Neural cell (in vitro differentiated cells): ENCODE measurements around the gene CLEC16A. TPM values are rescaled to one million over a fixed set of nuclear protein-coding genes. Genes with fewer than 3 reads are reported as not detected.

Source experiments
- H2AFZ ChIP-seq: fragments of 200-600, 300-800 bp; sonication (generic), shearing (Covaris generic); 2 replicates; pipeline ENCODE4 v1.6.0; 2014; ENCODE audit warnings: low read depth, mild to moderate bottlenecking, antibody characterized with exemption, low read length, moderate library complexity
- H3F3A ChIP-seq: fragments of 200-600 bp; shearing (Covaris generic); 2 replicates; pipeline ENCODE4 v1.6.1; 2016; ENCODE audit warnings: mild to moderate bottlenecking, moderate library complexity, mixed read lengths, antibody characterized with exemption, low read length; ENCODE audit not compliant: insufficient read depth, poor library complexity, severe bottlenecking
- H3K27ac ChIP-seq: fragments of 200-600, 300-800 bp; sonication (generic), shearing (Covaris generic); 2 replicates; pipeline ENCODE4 v1.5.1; 2014; ENCODE audit warnings: mild to moderate bottlenecking, low read length, moderate library complexity
- H3K27me3 ChIP-seq: fragments of 300-800, 200-600 bp; sonication (generic), shearing (Covaris generic); 2 replicates; pipeline ENCODE4 v1.6.0; 2014; ENCODE audit warnings: mild to moderate bottlenecking, low read depth, low read length, moderate library complexity; ENCODE audit not compliant: insufficient read depth
- H3K36me3 ChIP-seq: fragments of 300-800, 200-600 bp; sonication (generic), shearing (Covaris generic); 2 replicates; pipeline ENCODE4 v1.5.1; 2014; ENCODE audit warnings: mild to moderate bottlenecking, antibody characterized with exemption, low read length, moderate library complexity; ENCODE audit not compliant: insufficient read depth
- H3K4me2 ChIP-seq: fragments of 300-800, 200-600 bp; sonication (generic), shearing (Covaris generic); 2 replicates; pipeline ENCODE4 v1.6.0; 2014; ENCODE audit warnings: mild to moderate bottlenecking, low read length
- H3K4me3 ChIP-seq: fragments of 300-800, 200-600 bp; sonication (generic), shearing (Covaris generic); 2 replicates; pipeline ENCODE4 v1.5.1; 2014; ENCODE audit warnings: mild to moderate bottlenecking, low read length, moderate library complexity
- H3K79me2 ChIP-seq: fragments of 200-600 bp; shearing (Covaris generic); replicated peaks from 2 replicates; pipeline ENCODE4 v1.6.0; 2014; ENCODE audit warnings: mild to moderate bottlenecking, low read length, moderate library complexity; ENCODE audit not compliant: insufficient read depth
- H3K9ac ChIP-seq: fragments of 300-800, 200-600 bp; sonication (generic), shearing (Covaris generic); 2 replicates; pipeline ENCODE4 v1.6.1; 2016; ENCODE audit warnings: mild to moderate bottlenecking, low read length, mixed read lengths
- H3K9me2 ChIP-seq: fragments of 200-600 bp; shearing (Covaris generic); 2 replicates; pipeline ENCODE4 v1.6.1; 2016; ENCODE audit warnings: mild to moderate bottlenecking, low read length, mixed read lengths; ENCODE audit not compliant: insufficient read depth
- H3K9me3 ChIP-seq: fragments of 200-600, 300-800 bp; sonication (generic), shearing (Covaris generic); 2 replicates; pipeline ENCODE4 v1.6.1; 2016; ENCODE audit warnings: mild to moderate bottlenecking, mixed run types, low read length, moderate library complexity, mixed read lengths
- H4K20me1 ChIP-seq: fragments of 200-600 bp; shearing (Covaris generic); 2 replicates; pipeline ENCODE4 v1.6.1; 2016; ENCODE audit warnings: mild to moderate bottlenecking, mixed run types; ENCODE audit not compliant: insufficient read depth
- EP300 ChIP-seq: fragments of 450-650 bp; conservative IDR thresholded peaks from 2 replicates; pipeline ENCODE4 v1.6.1; 2014; ENCODE audit warnings: antibody characterized with exemption, mild to moderate bottlenecking, moderate library complexity; ENCODE audit not compliant: poor library complexity, severe bottlenecking
- EZH2 ChIP-seq: fragments of 200-600, 300-800 bp; shearing (Covaris generic), sonication (generic); IDR thresholded peaks from 2 replicates; pipeline ENCODE4 v1.6.1; 2014; ENCODE audit warnings: antibody characterized with exemption, low read length, borderline replicate concordance, mild to moderate bottlenecking; ENCODE audit not compliant: insufficient read depth, poor library complexity, severe bottlenecking
- MXI1 ChIP-seq: fragments of 450-650 bp; conservative IDR thresholded peaks from 2 replicates; pipeline ENCODE4 v1.6.1; 2014; ENCODE audit warnings: antibody characterized with exemption, mild to moderate bottlenecking; ENCODE audit not compliant: poor library complexity, severe bottlenecking
- POLR2AphosphoS5 ChIP-seq: IDR thresholded peaks from 2 replicates; pipeline ENCODE4 v1.6.1; 2012
- SMC3 ChIP-seq: fragments of 450-650 bp; conservative IDR thresholded peaks from 2 replicates; pipeline ENCODE4 v1.6.1; 2014; ENCODE audit warnings: antibody characterized with exemption, mild to moderate bottlenecking, moderate library complexity; ENCODE audit not compliant: poor library complexity
- polyA plus RNA-seq: library from polyadenylated mRNA; depleted of rRNA; stranded (reverse); fragments of >200 nt; gene quantifications from 2 replicates; pipeline ENCODE4 v1.2.3, GENCODE V29; 2014
- TF ChIP-seq, protein P1 (sequence below): fragments of 450-650 bp; IDR thresholded peaks from 2 replicates; pipeline ENCODE4 v1.5.1; 2014; ENCODE audit warnings: antibody characterized with exemption, mild to moderate bottlenecking, moderate library complexity; ENCODE audit not compliant: poor library complexity, severe bottlenecking
- TF ChIP-seq, protein P2 (sequence below): IDR thresholded peaks from 2 replicates; pipeline ENCODE4 v1.6.1; 2012; ENCODE audit warnings: borderline replicate concordance

CLEC16A gene
- polyA plus RNA-seq, 1 donor from 2014 or later: 11.1 TPM

DNA sequence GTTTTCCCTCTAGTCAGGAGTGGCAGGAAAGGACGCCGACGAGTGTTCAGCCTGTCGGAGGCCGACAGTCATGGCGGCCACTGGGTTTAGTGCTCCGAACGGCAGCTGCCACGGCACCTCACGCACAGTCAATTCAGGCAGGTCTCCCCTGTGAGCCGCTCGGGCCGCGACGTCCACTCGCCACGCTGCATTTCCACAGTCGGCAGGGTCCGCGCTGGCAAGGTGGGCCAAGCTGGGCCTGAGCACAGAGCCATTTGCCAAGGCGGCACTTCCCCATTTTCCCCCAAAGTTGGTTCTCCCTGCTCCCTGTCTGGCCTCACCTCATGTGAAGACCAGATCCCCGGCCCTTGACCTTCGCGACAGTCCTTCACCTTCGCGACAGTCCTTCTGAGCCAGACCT, 229.8 kb downstream of the CLEC16A start:
- no peak overlapping the region for H2AFZ ChIP-seq
- no peaks in the 10 kb centered on the region for H3F3A ChIP-seq
- H3K9ac ChIP-seq: no peak overlapping the region
- H3K27me3 ChIP-seq: no peaks in the 10 kb centered on the region
- no peaks in the 10 kb centered on the region for H3K9me2 ChIP-seq
- H4K20me1 ChIP-seq: no peaks in the 10 kb centered on the region
- H3K4me2 ChIP-seq: no peak overlapping the region
- H3K4me3 ChIP-seq: no peak overlapping the region
- TF ChIP-seq SMC3: no peak
- TF ChIP-seq, protein P1, sequence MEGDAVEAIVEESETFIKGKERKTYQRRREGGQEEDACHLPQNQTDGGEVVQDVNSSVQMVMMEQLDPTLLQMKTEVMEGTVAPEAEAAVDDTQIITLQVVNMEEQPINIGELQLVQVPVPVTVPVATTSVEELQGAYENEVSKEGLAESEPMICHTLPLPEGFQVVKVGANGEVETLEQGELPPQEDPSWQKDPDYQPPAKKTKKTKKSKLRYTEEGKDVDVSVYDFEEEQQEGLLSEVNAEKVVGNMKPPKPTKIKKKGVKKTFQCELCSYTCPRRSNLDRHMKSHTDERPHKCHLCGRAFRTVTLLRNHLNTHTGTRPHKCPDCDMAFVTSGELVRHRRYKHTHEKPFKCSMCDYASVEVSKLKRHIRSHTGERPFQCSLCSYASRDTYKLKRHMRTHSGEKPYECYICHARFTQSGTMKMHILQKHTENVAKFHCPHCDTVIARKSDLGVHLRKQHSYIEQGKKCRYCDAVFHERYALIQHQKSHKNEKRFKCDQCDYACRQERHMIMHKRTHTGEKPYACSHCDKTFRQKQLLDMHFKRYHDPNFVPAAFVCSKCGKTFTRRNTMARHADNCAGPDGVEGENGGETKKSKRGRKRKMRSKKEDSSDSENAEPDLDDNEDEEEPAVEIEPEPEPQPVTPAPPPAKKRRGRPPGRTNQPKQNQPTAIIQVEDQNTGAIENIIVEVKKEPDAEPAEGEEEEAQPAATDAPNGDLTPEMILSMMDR: no peak
- TF ChIP-seq EZH2: no peak
- no peaks in the 10 kb centered on the region for H3K9me3 ChIP-seq
- H3K36me3 ChIP-seq: no peaks in the 10 kb centered on the region
- H3K27ac ChIP-seq: no peak overlapping the region
- no peaks in the 10 kb centered on the region for H3K79me2 ChIP-seq

DNA sequence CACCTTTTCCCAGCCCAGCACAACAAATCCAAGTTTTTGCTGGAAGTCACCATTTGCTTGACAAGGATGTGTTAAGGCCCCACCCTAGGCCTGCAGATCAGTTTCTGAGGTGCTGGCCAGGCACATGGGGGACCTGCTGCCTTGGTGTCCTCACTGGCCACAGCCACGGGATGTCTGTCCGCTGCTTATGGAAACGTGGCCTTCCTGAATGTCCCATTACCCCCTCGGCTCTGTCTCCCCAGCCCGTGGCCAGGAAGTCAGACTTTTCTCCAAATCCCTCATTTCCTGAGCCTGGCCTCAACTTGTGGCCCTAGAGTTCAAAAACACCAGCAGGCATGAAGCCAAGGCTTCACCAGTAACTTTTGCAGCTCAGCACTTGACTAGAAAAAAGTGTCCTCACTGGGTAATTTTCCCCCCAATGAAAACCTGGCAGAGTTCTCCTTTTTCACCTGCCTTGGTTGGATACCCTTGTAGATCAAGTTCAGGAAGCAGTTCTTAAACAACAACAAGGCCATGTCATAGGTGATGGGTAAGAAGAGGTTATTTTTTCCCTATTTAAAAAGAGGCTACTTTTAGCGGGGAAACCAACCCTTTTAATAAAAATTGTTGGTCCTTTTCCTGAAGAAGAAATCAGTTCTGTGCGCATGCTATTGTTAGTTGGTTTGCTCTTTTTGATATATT, 230.9 kb downstream of the CLEC16A start:
- Histone ChIP-seq H4K20me1 (no peaks in the 10 kb centered on the region), H3K36me3 (no peaks in the 10 kb centered on the region), H3K4me2 (no peak overlapping the region), H3F3A (no peaks in the 10 kb centered on the region), H2AFZ (no peak overlapping the region), H3K9me2 (no peaks in the 10 kb centered on the region), H3K4me3 (no peak overlapping the region), H3K79me2 (no peaks in the 10 kb centered on the region), H3K9me3 (no peaks in the 10 kb centered on the region), H3K27ac (no peak overlapping the region), H3K27me3 (no peaks in the 10 kb centered on the region), H3K9ac (no peak overlapping the region)
- TF ChIP-seq POLR2AphosphoS5 (no peak), MXI1 (no peak), EZH2 (no peak), EP300 (no peak)
- TF ChIP-seq, protein P2, sequence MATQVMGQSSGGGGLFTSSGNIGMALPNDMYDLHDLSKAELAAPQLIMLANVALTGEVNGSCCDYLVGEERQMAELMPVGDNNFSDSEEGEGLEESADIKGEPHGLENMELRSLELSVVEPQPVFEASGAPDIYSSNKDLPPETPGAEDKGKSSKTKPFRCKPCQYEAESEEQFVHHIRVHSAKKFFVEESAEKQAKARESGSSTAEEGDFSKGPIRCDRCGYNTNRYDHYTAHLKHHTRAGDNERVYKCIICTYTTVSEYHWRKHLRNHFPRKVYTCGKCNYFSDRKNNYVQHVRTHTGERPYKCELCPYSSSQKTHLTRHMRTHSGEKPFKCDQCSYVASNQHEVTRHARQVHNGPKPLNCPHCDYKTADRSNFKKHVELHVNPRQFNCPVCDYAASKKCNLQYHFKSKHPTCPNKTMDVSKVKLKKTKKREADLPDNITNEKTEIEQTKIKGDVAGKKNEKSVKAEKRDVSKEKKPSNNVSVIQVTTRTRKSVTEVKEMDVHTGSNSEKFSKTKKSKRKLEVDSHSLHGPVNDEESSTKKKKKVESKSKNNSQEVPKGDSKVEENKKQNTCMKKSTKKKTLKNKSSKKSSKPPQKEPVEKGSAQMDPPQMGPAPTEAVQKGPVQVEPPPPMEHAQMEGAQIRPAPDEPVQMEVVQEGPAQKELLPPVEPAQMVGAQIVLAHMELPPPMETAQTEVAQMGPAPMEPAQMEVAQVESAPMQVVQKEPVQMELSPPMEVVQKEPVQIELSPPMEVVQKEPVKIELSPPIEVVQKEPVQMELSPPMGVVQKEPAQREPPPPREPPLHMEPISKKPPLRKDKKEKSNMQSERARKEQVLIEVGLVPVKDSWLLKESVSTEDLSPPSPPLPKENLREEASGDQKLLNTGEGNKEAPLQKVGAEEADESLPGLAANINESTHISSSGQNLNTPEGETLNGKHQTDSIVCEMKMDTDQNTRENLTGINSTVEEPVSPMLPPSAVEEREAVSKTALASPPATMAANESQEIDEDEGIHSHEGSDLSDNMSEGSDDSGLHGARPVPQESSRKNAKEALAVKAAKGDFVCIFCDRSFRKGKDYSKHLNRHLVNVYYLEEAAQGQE: no peak
